ENCODE measurements around the gene CMC4.
A peak's percentile ranks its signal among the peaks of the same experiment; 100 is the strongest.

CMC4 gene, protein sequence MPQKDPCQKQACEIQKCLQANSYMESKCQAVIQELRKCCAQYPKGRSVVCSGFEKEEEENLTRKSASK

DNA sequence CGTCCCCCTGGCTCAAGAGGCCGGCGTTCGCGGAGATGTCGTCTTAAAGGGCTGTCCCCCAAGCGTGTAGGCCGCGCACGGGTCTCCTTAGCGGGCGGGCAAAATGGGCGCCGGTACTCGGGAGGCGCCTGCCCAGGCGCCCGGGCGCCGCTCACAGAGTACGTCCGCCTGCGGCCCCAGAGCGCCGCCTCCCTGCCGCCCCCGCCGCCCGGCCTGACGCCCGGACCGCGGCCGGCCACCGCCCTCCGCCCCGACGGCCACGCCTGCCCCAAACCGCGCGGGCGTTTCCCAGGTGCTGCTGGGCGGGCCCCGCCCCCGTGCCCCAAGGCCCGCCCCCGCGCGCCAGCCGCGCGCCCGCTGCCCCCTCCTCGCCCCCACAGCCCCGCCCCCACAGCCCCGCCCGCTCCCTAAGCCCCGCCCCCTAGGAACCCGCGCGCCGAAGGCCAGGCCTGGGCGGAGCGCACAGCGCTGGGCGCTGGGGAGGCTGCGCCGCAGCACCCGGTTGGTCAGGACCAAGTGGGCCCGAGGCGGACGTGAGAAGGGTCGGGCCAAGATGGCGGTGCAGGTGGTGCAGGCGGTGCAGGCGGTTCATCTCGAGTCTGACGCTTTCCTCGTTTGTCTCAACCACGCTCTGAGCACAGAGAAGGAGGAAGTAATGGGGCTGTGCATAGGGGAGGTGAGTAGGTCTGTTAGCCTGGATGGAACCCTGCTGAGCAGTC is at the start of gene CMC4, which contains the start of the genes BRCC3 and MTCP1:
CMC4 (minus strand) TSS at position 162 of the 719 bp plus-strand sequence. CDS start 7,113 bp downstream, outside the sequence.
BRCC3 (plus strand) TSS at position 534 of the 719 bp plus-strand sequence; CDS start at position 554, 20 bp downstream.
MTCP1 (minus strand) TSS at position 162 of the 719 bp plus-strand sequence. CDS start 5,126 bp downstream, outside the sequence.
- DNase-seq (ENCODE audit: low read depth in 2 of 3, low spot score in 2 of 3), result peak; percentile 37 to 63 (median 45)

DNA sequence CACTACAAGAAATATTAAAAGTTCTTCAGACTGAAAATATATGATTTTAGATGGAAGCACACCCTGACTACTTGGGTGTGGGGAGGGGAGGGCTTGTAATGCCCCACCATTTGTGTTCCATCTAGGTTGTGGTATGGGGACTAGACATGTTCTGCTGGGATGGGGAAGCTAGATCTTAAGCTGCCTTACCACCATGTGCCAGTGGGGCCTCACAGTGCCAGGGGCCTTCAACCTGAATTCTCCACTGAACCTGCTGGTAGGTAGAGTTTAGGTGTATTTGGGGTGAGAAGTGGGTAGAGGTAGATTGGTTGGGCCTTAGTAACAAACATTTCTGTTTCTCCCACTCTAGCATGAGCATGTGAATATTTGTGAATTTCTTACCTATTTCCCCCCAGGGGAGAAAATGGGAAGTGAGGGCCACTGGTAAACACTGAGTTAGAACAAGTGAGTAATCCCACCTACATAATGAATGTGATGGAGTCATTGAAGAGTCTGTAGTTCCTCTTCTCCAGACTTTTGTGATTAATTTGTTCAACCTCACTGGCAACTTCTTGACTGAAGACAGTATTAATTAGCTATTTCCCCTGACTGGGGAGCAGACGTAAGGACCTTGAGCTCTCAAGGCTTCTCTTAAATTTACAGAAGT is 44.4 kb upstream of the CMC4 start:
- DNase-seq (ENCODE audit: low read depth in 2 of 3, low spot score in 2 of 3), result no peak

DNA sequence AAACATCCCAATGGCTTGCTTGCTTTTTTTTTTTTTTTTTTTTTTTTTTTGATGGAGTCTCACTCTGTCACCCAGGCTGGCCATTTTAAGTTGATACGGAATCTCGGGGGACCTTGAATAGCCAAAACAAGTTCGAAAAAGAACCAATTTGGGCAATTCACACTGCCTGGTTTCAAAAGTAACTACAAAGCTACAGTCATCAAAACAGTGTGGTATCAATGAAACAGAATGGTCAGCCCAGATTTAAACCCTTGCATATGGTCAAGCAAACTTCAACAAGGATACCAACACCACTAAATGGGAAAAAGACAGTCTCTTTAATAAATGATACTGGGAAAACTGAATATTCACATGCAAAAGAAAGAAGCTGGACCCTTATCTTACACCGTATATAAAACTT is 42.2 kb upstream of the CMC4 start:
- no peak for DNase-seq (ENCODE audit: low read depth in 2 of 3, low spot score in 2 of 3)

DNA sequence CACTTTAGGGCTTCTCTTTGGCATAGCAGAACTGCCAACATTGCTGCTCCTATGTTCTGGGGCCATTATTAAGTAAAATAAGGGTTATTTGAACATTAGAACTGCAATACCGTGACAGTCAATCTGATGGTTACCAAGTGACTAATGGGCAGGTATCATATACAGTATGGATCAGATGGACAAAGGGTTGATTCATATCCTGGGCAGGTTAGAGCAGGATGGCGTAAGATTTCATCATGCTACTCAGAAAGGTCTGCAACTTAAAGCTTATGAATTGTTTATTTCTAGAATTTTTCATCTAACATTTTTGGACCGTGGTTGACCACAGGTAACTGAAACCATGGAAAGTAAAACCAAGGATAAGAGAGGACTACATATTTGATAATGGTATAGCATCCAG is 41.2 kb upstream of the CMC4 start:
- no peak for DNase-seq (ENCODE audit: low read depth in 2 of 3, low spot score in 2 of 3)

DNA sequence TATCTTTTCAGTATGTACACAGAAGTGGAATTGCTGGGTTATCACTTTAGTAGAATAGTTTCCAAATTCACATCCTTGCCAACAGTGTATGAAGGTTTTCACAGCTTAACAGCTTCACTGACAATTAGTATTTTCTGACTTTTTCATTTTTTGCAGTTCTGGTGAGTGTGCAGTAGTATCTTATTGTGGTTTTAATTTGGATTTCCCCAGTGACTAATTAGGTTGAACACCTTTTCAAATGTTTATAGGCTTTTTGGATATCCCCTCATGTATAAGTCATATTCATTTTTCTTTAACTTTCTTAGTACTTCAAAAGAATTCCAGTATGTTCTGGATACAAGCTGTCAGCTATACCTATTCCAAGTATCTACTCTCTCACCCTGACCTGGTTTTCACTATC is 37.5 kb upstream of the CMC4 start:
- no peak for DNase-seq (ENCODE audit: low read depth in 2 of 3, low spot score in 2 of 3)

DNA sequence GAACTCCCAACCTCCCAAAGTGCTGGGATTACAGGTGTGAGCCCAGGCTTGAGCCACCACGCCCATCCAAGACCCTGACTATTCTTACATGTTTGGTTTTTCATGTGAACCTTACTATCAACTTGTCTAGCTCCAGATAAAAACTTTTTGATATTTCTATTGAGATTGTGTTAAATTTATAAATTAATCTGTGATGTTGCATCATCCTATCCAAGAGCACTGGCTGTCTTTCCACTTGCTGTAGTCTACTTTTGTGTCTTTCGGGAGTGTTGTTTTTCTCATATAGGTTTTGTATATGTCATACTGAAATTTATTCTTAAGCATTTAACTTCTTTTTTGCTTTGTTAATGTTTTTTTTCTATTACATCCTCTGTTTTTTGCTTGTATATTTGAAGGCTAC is 35.0 kb upstream of the CMC4 start:
- no peak for DNase-seq (ENCODE audit: low read depth in 2 of 3, low spot score in 2 of 3)

DNA sequence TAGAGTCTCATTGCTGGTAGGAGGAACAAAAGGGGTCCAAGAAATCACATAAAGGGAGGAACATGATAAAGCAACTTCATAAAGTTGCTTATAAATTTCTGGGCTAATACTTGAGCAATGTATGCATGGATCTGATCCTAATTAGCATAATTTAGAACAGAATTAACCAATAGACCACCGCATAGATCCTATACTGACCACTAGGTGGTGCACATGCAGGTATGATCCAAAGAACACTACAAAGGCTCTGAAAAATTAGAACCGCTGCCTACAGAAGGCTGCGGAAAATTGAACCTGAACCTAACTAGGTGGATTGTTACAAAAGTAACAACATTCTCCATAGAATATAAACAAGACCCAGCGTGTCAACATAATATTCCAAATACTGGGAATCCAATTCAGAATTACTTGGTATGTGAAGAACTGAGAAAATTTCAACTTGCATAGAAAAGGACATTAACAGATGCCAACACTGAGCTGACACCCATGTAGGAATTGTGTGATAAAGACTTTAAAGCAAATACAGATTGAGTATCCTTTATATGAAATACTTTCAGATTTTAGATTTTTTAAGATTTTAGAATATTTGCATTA is 23.6 kb upstream of the CMC4 start:
- DNase-seq (ENCODE audit: low read depth in 2 of 3, low spot score in 2 of 3), result no peak

DNA sequence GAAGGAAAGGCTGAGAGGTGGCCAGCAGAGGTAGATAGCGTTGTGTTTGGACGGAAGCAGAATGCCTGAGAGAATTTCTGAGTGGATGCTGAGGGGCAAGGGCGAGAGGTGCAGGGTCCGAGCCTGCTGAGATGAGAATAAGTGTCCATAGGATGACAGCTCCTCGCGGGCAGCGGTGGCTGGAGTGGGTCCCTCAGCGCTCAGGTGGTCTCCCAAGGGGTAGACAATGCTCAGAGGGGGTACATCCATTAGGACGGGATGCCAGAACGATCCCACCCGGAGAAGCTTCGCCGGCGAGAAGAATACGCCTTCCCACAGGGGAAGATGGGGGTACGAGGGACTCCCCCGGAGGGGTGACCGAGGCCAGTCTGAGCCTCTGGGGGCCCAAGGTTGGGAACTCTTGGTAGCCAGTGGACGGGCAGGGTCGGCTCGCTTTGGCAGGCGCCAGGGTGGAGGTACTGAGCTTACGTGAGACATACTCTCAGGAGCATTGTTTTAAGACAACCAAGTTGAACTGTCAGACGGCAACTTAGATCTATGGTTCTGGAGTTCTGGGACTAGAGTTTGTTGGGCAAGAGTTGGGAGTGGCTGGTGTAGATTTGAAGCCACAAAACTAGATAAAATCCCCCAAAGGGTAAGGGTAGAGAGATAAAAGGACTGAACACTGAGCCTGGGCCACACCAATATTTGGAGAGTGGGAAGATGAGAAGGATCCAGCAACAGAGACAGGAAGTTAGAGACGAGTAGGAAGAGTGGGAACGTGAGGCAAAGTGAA is 16.2 kb upstream of the CMC4 start:
- no peak for DNase-seq (ENCODE audit: low read depth in 2 of 3, low spot score in 2 of 3)

DNA sequence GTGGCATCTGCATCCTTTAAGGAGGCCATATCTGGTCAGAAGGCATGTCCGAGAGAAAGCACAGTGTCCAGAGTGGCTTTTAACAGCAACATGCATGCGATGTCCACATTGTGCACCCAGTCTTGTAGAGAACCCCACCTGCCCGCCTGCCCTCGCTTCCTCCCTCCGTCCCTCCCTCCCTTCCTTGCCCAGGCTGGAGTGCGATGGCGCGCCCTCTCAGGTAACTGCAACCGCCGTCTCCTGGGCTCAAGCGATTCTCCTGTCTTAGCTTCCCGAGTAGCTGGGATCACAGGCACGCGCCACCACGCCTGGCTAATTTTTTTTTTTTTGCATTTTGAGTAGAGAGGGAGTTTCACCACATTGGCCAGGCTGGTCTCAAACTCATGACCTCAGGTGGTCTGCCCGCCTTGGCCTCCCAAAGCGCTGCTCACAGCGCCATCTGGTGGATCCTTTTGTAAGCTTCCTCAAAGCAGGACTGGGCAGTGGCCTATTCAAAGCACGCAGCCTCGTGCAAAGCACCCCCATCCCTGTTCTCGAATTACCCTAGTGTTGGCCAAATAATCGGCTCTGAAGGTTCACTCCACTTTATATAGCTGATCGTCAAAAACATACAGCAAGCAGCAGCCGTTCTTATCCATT is 15.4 kb upstream of the CMC4 start:
- DNase-seq (ENCODE audit: low read depth in 2 of 3, low spot score in 2 of 3), result no peak

DNA sequence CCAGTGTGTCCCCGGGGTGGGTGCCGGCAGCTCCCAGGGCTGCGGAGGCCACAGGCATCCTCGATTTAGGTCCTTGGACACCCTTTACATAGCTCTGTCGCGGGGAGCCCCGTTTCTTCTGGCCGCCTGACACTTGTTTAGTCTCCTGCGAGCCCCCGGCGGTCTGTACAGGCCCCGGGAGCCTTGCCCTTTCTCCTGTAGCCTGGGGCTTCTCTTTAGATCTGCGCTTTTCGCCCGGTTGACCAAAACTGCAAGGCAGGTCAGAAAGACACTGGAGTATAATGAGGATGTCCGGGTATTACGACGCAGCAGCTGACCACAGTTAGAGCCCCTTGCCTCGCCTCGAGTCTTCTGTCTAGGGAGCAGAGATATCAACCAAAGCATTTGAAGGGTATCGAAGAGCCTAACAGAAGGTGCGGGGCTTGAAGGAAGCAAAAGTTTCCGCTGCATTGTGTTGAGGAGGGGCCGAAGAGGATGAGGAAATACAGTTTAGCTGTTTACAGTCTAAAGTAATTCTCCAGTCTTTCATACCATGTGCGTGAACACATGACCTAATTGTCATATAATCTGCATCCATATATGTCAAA is 851 bp upstream of the CMC4 start:
- no peak for DNase-seq (ENCODE audit: low read depth in 2 of 3, low spot score in 2 of 3)

DNA sequence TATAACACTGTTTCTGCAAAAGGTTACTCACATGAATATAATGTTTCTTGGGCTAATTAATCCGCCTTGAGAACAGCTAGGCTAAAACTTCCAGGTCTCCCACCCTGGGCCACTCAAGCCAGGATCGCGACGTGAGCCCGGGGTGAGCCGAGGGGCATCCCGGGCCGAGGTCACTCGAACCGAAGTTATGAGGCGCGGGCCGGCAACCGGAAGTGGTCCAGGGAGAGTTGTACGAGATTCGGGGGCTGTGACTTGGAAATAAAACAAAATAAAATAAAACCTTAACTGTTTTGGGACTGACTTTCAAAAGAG is 317 bp downstream of the CMC4 start:
- DNase-seq (ENCODE audit: low read depth in 2 of 3, low spot score in 2 of 3), result peak in 1 of 3 experiments; percentile 3

DNA sequence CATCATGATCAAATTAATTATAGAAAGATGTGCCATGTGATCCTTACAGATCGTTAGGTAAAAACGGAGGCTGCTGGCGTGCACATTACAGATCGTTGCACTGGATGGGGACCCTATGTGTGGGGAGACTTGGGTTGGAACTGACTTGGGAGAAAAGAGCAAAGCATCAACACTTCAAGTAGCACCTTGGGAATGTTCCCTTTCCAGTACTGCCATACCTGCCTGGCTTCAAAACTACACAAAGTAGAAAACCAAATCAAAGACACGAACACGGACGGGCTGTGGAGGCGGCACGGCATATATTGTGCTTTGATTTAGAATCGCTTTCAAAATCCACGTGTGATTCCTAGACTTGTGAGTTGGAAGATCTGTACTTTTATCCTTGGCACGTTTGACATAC is 898 bp downstream of the CMC4 start:
- no peak for DNase-seq (ENCODE audit: low read depth in 2 of 3, low spot score in 2 of 3)

DNA sequence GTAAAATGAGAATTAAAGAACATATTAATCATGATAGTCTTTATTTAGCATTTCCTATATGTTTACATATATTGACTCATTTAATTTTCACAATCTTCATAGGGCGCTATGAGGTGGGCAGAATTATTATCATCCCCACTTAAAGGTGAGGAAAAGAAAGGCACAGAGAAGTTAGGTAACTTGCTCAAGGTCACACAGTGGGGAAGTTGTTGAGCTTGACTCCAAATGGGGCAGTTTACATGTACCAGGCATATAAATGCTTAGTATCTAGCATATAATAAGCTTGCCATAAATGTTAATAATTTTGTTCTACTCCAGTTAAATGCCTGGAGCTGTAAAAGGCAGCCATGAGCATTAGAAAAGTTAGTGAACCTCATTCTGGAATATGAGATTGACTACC is 1.5 kb downstream of the CMC4 start:
- DNase-seq (ENCODE audit: low read depth in 2 of 3, low spot score in 2 of 3), result no peak

DNA sequence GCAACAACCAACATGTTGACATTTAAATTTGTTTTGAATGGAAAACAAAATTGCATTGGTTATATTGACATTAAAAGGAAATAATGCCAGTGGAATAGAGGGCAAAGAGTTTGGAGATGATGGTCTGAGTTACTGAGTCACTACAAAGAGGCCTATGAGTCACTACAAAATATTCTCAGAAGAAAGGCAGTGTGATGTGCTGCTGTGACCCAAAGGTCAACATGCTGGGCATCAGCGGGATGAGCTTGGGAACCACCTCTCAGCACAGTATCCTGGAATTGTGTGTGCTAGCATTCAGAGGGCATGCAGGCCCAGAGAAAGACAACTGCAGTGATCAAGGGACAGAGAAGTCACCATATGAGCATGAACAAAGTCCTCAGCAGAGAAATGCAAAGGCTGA is 2.8 kb downstream of the CMC4 start:
- DNase-seq (ENCODE audit: low read depth in 2 of 3, low spot score in 2 of 3), result no peak

DNA sequence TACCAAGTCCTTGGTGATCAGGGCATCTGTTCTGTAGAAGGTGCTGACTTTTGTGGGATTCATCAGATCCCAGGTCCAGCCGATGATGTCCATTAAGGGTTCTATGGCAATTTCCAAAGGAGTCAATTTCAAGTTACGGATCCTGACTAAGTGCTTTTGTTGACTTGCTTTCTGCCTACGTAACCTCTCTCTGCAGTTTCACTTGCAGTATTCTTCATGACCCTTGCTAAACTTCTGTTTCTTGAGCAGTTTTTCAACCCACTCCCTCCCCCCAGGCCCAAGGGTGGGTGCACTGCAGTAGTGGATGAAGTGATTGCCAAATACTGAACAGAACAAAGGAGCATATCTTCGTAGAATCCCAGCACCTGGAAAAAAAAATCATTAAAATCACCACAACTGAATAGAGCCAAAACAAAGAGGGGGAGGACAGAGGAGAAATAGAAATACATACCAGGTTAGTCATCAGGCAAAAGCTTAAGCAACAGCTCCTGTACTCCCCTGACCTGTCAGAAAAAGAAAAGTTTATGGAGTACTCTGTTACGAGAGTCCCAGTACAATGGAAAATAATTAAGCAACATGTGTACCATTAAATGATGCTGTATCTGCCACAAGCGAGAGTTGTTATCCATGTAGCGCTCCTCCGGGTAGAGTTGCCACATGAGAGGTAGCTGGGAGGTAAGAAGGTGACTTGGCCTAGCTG is 5.8 kb downstream of the CMC4 start:
- no peak for DNase-seq (ENCODE audit: low read depth in 2 of 3, low spot score in 2 of 3)

DNA sequence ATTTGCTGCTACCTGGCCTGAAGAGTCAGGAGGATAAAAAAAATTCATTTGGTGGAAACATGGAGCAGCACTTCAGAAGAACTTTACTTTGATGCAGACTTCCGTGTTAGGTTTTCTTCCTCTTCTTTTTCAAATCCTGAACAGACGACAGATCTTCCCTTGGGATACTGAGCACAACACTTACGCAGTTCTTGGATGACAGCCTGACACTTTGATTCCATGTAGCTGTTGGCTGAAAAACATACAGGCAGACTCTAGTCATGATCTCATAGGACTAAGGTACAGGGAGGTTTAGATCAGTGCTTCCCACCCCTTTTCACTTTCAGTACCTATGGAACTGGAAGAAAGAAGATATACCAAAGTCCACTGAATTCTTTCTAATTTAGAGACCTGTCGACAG is 9.2 kb downstream of the CMC4 start:
- DNase-seq (ENCODE audit: low read depth in 2 of 3, low spot score in 2 of 3), result no peak

DNA sequence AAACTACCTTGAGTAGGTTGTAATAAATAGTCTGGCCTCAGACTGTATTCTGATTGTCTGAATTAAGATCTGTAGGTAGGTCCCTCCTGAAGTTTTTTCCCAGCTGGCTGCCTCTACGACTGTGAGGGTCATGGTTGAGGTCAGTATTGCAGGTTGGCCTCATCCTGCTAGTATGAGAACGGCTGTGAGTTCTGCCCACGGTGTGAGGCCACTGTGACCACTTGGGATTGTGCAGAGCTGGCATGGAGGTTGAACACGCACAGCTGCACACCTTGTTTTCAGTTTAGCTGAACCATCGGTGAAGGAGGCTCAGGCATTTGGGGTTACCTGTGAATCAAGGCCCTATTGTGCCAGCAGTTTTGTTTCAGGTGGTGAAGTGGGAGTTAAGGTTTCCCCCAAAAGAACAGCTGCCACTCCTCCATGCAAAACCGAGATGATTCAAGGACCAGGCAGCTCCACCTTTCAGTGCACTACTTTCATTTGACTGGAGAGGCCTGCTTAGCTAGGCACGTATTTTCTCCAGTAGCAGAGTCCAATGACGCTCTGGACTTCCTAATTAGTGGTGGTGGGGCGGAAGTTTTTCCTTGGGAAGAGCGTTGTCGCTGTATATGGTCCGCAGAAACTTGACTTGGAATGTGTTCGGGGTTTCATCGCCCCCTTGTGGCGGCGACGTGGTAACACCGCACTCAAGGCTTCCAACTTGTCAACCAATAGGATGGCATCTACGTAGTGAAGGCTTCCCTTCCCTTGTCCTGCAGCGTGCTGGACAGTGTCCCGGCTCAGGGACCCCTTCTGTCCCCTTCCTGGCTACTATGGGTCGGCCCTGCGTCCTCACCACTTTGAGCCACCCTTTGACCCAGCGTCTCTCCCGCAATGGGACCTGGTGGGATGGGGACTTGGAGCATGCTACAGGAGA is 13.8 kb downstream of the CMC4 start:
- no peak for DNase-seq (ENCODE audit: low read depth in 2 of 3, low spot score in 2 of 3)

DNA sequence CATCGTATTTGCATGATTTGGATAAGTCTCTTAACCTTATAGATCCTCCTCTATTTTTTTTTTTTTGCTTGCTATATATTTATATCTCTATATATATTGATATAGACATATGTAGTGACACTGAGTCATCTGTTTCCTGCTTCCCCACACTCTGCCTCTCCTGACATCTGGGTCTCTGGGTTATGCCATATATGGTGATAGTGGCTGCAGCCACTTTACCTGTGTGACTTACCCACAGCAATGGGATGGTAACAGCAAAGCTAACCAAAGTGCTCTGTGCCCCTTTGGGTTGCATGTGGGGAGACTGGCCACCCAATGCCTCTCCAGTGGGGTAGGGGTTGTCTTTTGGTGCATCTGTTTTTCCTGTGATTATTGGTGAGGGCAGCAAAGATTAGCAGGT is 14.5 kb downstream of the CMC4 start:
- no peak for DNase-seq (ENCODE audit: low read depth in 2 of 3, low spot score in 2 of 3)

DNA sequence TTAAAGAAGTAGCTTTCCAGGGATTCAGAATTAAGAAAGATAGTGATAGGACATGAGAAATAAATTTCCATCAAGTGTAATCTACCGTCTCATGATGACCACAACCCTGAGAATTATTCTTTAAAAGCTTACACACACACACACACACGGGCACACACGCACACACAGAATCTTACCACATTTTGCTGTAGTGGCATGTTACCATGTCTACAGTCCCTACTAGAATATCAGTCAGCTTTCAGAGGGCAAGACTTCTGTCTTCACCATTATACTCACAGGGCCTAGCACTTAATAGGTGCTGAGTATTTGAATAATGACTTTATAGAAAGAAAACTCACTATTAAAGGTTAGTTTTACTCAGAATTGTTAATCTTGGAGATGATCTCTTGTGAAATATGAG is 15.4 kb downstream of the CMC4 start:
- DNase-seq (ENCODE audit: low read depth in 2 of 3, low spot score in 2 of 3), result no peak
